H1 (cell line): ENCODE measurements around the gene FGB. TPM values are rescaled to one million over a fixed set of nuclear protein-coding genes. Genes with fewer than 3 reads are reported as not detected.

Source experiments
- CTCF ChIA-PET: fragments of 300-600 bp; sonication (Branson Sonifier 250); formaldehyde crosslinking; loops from one replicate; lab custom pipeline; 2021; ENCODE audit not compliant: partially characterized antibody; lab: Charles Lee
- POLR2A ChIA-PET: fragments of 300-600 bp; sonication (Branson Sonifier 250); formaldehyde crosslinking; loops from one replicate; lab custom pipeline; 2021; ENCODE audit warnings: inconsistent platforms; ENCODE audit not compliant: partially characterized antibody; lab: Charles Lee
- DNase-seq, 2 experiments: peaks; one replicate each; pipeline versions ENCODE4 v3.0.0 to v3.0.0-alpha.2; 2010 to 2022; ENCODE audit warnings: low spot score in 2 of 2, low read depth in 1 of 2, mixed read lengths in 1 of 2
- FAIRE-seq: peaks from 2 replicates; lab custom pipeline; 2011; peaks lifted over from hg19 to GRCh38; lab: Jason Lieb, UNC
- H2AFZ ChIP-seq: 2 replicates; pipeline ENCODE4 v1.8.1; 2012; ENCODE audit warnings: low read length, inconsistent platforms
- H2AK5ac ChIP-seq: 2 replicates; pipeline ENCODE4 v1.6.1; 2013; ENCODE audit warnings: low read depth, low read length
- H2BK120ac ChIP-seq: replicated peaks from 2 replicates; pipeline ENCODE3; 2013; ENCODE audit warnings: low read depth, low read length, inconsistent platforms
- H2BK12ac ChIP-seq: 2 replicates; pipeline ENCODE4 v1.6.1; 2013; ENCODE audit warnings: low read depth, low read length
- H2BK15ac ChIP-seq: 2 replicates; pipeline ENCODE4 v1.6.1; 2013; ENCODE audit warnings: low read length
- H2BK20ac ChIP-seq: 2 replicates; pipeline ENCODE4 v1.6.1; 2013; ENCODE audit warnings: low read length
- H2BK5ac ChIP-seq: 2 replicates; pipeline ENCODE4 v1.6.1; 2013; ENCODE audit warnings: low read depth, low read length
- H3K14ac ChIP-seq: 2 replicates; pipeline ENCODE4 v1.6.1; 2013; ENCODE audit warnings: inconsistent platforms; ENCODE audit not compliant: insufficient read length
- H3K18ac ChIP-seq: 2 replicates; pipeline ENCODE4 v1.6.1; 2013; ENCODE audit warnings: low read length; ENCODE audit errors: extremely low read depth
- H3K23ac ChIP-seq: 2 replicates; pipeline ENCODE4 v1.6.1; 2013; ENCODE audit warnings: inconsistent platforms; ENCODE audit not compliant: insufficient read length
- H3K23me2 ChIP-seq: 2 replicates; pipeline ENCODE4 v1.6.1; 2013; ENCODE audit warnings: low read depth, low read length
- H3K27ac ChIP-seq: 2 replicates; pipeline ENCODE4 v1.6.1; 2011; ENCODE audit warnings: low read depth, low read length, inconsistent platforms
- H3K27me3 ChIP-seq, 4 experiments: replicated peaks in 1 of 4; 1 replicate in 1 of 4; 2 replicates in 3 of 4; pipeline versions ENCODE4 v1.6.1 to v1.8.1; 2011 to 2013; ENCODE audit warnings: low read length in 3 of 4, mild to moderate bottlenecking in 3 of 4, inconsistent platforms in 2 of 4, mixed read lengths in 2 of 4, moderate library complexity in 1 of 4; ENCODE audit not compliant: control insufficient read depth in 3 of 4, insufficient read depth in 3 of 4; ENCODE audit errors: extremely low read depth in 1 of 4
- H3K36me3 ChIP-seq, 4 experiments: 2 replicates each; pipeline versions ENCODE4 v1.6.1 to v1.8.1; 2011 to 2013; ENCODE audit warnings: mild to moderate bottlenecking in 4 of 4, low read length in 3 of 4, moderate library complexity in 2 of 4, control low read depth in 1 of 4, inconsistent platforms in 1 of 4; ENCODE audit not compliant: insufficient read depth in 4 of 4, control insufficient read depth in 2 of 4
- H3K4ac ChIP-seq: replicated peaks from 2 replicates; pipeline ENCODE3; 2013; ENCODE audit warnings: low read length, low read depth, mixed read lengths, inconsistent platforms; ENCODE audit not compliant: insufficient read length
- H3K4me1 ChIP-seq, 4 experiments: replicated peaks in 1 of 4; 1 replicate in 1 of 4; 2 replicates in 3 of 4; pipeline versions ENCODE4 v1.6.1 to v1.8.1; 2011 to 2013; ENCODE audit warnings: low read length in 3 of 4, inconsistent platforms in 2 of 4, mixed read lengths in 1 of 4; ENCODE audit not compliant: insufficient read depth in 4 of 4, control insufficient read depth in 3 of 4
- H3K4me2 ChIP-seq, 2 experiments: 2 replicates each; pipeline versions ENCODE4 v1.6.1 to v1.8.1; 2011 to 2013; ENCODE audit warnings: low read depth in 2 of 2, low read length in 2 of 2, control low read depth in 1 of 2, inconsistent platforms in 1 of 2, mild to moderate bottlenecking in 1 of 2; ENCODE audit not compliant: insufficient read depth in 1 of 2
- H3K4me3 ChIP-seq, 4 experiments: fragments of 200-600, 300-600 bp in 1 of 4; sonication (generic), shearing (Covaris generic), sonication (Bioruptor Twin) in 1 of 4; 2 replicates each; pipeline versions ENCODE4 v1.5.1 to v1.8.1; 2011 to 2016; ENCODE audit warnings: low read length in 4 of 4, low read depth in 3 of 4, control low read depth in 2 of 4, inconsistent platforms in 2 of 4, mild to moderate bottlenecking in 2 of 4, mixed read lengths in 1 of 4, moderate library complexity in 1 of 4; ENCODE audit not compliant: insufficient read depth in 2 of 4; ENCODE audit errors: extremely low read depth in 1 of 4
- H3K56ac ChIP-seq: replicated peaks from 2 replicates; pipeline ENCODE3; 2013; ENCODE audit warnings: low read depth, mild to moderate bottlenecking, mixed read lengths, low read length, inconsistent platforms; ENCODE audit not compliant: insufficient read length
- H3K79me1 ChIP-seq: 2 replicates; pipeline ENCODE4 v1.6.1; 2013; ENCODE audit warnings: low read depth, low read length, control low read depth
- H3K79me2 ChIP-seq, 2 experiments: 2 replicates each; pipeline versions ENCODE4 v1.6.1 to v1.8.1; 2012 to 2013; ENCODE audit warnings: low read length in 2 of 2, mild to moderate bottlenecking in 2 of 2, inconsistent platforms in 1 of 2; ENCODE audit not compliant: insufficient read depth in 2 of 2, control insufficient read depth in 1 of 2
- H3K9ac ChIP-seq, 4 experiments: replicated peaks in 1 of 4; 1 replicate in 1 of 4; 2 replicates in 3 of 4; pipeline versions ENCODE4 v1.6.1 to v1.8.1; 2011 to 2013; ENCODE audit warnings: low read depth in 3 of 4, low read length in 3 of 4, control low read depth in 2 of 4, mild to moderate bottlenecking in 2 of 4, moderate library complexity in 2 of 4, inconsistent platforms in 1 of 4; ENCODE audit errors: extremely low read depth in 1 of 4
- H3K9me3 ChIP-seq, 2 experiments: 2 replicates each; pipeline versions ENCODE4 v1.6.1 to v1.8.1; 2012 to 2013; ENCODE audit warnings: mild to moderate bottlenecking in 2 of 2, moderate library complexity in 2 of 2, control low read depth in 1 of 2, inconsistent platforms in 1 of 2, low read depth in 1 of 2, low read length in 1 of 2, mixed read lengths in 1 of 2; ENCODE audit not compliant: insufficient read depth in 2 of 2
- H4K20me1 ChIP-seq, 2 experiments: replicated peaks in 1 of 2; 2 replicates each; pipeline versions ENCODE3 to v1.8.1; 2011 to 2013; ENCODE audit warnings: inconsistent platforms in 2 of 2, low read length in 2 of 2, mild to moderate bottlenecking in 1 of 2; ENCODE audit not compliant: insufficient read depth in 2 of 2, control insufficient read depth in 1 of 2
- H4K5ac ChIP-seq: 2 replicates; pipeline ENCODE4 v1.6.1; 2013; ENCODE audit warnings: low read length, low read depth, mixed read lengths, inconsistent platforms; ENCODE audit not compliant: insufficient read length
- H4K8ac ChIP-seq: 2 replicates; pipeline ENCODE4 v1.8.0; 2013; ENCODE audit warnings: mild to moderate bottlenecking, moderate library complexity, low read length, inconsistent platforms; ENCODE audit not compliant: insufficient read depth; ENCODE audit errors: extremely low read depth
- H4K91ac ChIP-seq: replicated peaks from 2 replicates; pipeline ENCODE3; 2013; ENCODE audit warnings: low read length, mixed read lengths, inconsistent platforms; ENCODE audit not compliant: insufficient read length
- CHD1 ChIP-seq: IDR thresholded peaks from 2 replicates; pipeline ENCODE4 v1.6.1; 2012; ENCODE audit warnings: low read depth, low read length, improper control_type of control experiment
- EZH2 ChIP-seq: fragments of 200-600 bp; sonication (generic); IDR thresholded peaks from 2 replicates; pipeline ENCODE4 v1.7.1; 2012; ENCODE audit warnings: low read depth, mild to moderate bottlenecking, moderate library complexity, low read length, inconsistent platforms; ENCODE audit not compliant: severe bottlenecking
- HDAC2 ChIP-seq, 2 experiments: fragments of 300-600 bp in 1 of 2; sonication (generic) in 1 of 2; IDR thresholded peaks; 2 replicates each; pipeline ENCODE4 v1.6.1; 2011 to 2012; ENCODE audit warnings: low read depth in 2 of 2, low read length in 2 of 2, mild to moderate bottlenecking in 2 of 2, moderate library complexity in 2 of 2, borderline replicate concordance in 1 of 2, inconsistent platforms in 1 of 2
- KDM5A ChIP-seq: fragments of 200-600 bp; IDR thresholded peaks from 2 replicates; pipeline ENCODE4 v1.7.1; 2012; ENCODE audit warnings: mild to moderate bottlenecking, low read length, inconsistent platforms, mixed read lengths
- RBBP5 ChIP-seq: IDR thresholded peaks from 2 replicates; pipeline ENCODE4 v1.7.1; 2012; ENCODE audit warnings: low read depth, mild to moderate bottlenecking, inconsistent platforms, low read length, moderate library complexity, borderline replicate concordance
- SAP30 ChIP-seq: fragments of 300-600 bp; sonication (generic); IDR thresholded peaks from 2 replicates; pipeline ENCODE4 v1.7.1; 2012; ENCODE audit warnings: low read length, moderate library complexity, mild to moderate bottlenecking, inconsistent platforms; ENCODE audit not compliant: insufficient read depth, insufficient replicate concordance
- TEAD4 ChIP-seq: IDR thresholded peaks from 2 replicates; pipeline ENCODE4 v1.6.1; 2012; ENCODE audit warnings: low read depth, low read length, inconsistent platforms, mixed read lengths
- WGBS, 2 experiments: shearing (Covaris generic) in 1 of 2; methylation state at CpG; one replicate each; pipeline versions ENCODE4 v1.1.6 to v1.1.7; 2013 to 2015; ENCODE audit warnings: low lambda C conversion rate in 2 of 2, mixed read lengths in 2 of 2, inconsistent platforms in 1 of 2, low coverage in 1 of 2, missing lambda C conversion rate in 1 of 2; ENCODE audit not compliant: insufficient replicate concordance in 2 of 2, insufficient coverage in 1 of 2, insufficient read length in 1 of 2; ENCODE audit errors: extremely low coverage in 1 of 2, missing lambda C conversion rate in 1 of 2; 5-methylcytosine and 5-hydroxymethylcytosine counted together
- polyA plus RNA-seq, 7 experiments: library from polyadenylated mRNA; depleted of rRNA in 3 of 7; stranded (reverse) in 5 of 7; unstranded in 2 of 7; fragments of >200 nt in 5 of 7; fragments of 200-250 nt in 2 of 7; gene quantifications; 1 replicate in 5 of 7; 2 replicates in 1 of 7; 4 replicates in 1 of 7; pipeline versions ENCODE4 v1.2.1 to v1.2.3, GENCODE V29; 2011 to 2013; ENCODE audit warnings: missing spikeins in 2 of 7, mixed read lengths in 2 of 7
- total RNA-seq: library from RNA; stranded (reverse); fragmentation: NEBNext Ultra II Directional; extraction: Animal tissue kit (Norgen Biotek cat#: 25700); gene quantifications from 2 replicates; pipeline ENCODE4 v1.2.1, GENCODE V29; 2021

FGB gene
- total and polyA plus RNA-seq, 2 of the 8 experiments (the other 6 are each of a cell fraction or from before 2014, with no cell fraction given), result not detected

GRCh38 chr4:154542271-154542879 lies 20.4 kb upstream of the FGB start:
- Histone ChIP-seq H3K9ac (no peak overlapping the region), H2BK5ac (no peak overlapping the region)
- TF ChIP-seq HDAC2 (IDR thresholded peaks at IDR 0.05; ENCODE audit: borderline replicate concordance in 1 of 2, low read depth in 2 of 2, low read length in 2 of 2), result no peak
- no peak for TF ChIP-seq RBBP5
- no peak for TF ChIP-seq SAP30
- TF ChIP-seq KDM5A, result no peak
- no peak for TF ChIP-seq TEAD4
- no peak for TF ChIP-seq EZH2
- no peak for TF ChIP-seq CHD1

More at GRCh38 chr4:154542271-154542879, 20.4 kb upstream of the FGB start:
- Histone ChIP-seq H3K79me1 (no peaks in the 10 kb centered on the region), H4K20me1 (no peaks in the 10 kb centered on the region), H3K79me2 (0 out of 4 replicates have a peak, but pooled peaks cover 0 to under 1% of the 10 kb centered on the region in 2 experiments), H3K4me3 (no peak overlapping the region), H3K36me3 (peaks cover 13 to 95% (median 66%) of the 10 kb centered on the region in 4 experiments), H2BK120ac (no peak overlapping the region), H4K91ac (no peak overlapping the region), H3K4me1 (no peaks in the 10 kb centered on the region), H2BK20ac (no peak overlapping the region), H3K27me3 (no peaks in the 10 kb centered on the region), H3K4ac (no peak overlapping the region), H3K9me3 (no peaks in the 10 kb centered on the region), H3K4me2 (no peak overlapping the region), H3K56ac (no peak overlapping the region), H3K23me2 (no peaks in the 10 kb centered on the region), H4K5ac (no peak overlapping the region), H3K14ac (no peak overlapping the region), H3K23ac (no peak overlapping the region), H2AFZ (no peak overlapping the region), H2AK5ac (no peak overlapping the region), H3K27ac (no peak overlapping the region), H4K8ac (no peak overlapping the region), H2BK15ac (no peak overlapping the region), H2BK12ac (no peak overlapping the region), H3K18ac (no peak overlapping the region)
- no peak for FAIRE-seq
- no peak for DNase-seq
- 89% methylated on average over 4 of the region's 4 CpGs; no CpG with 5 or more reads in 1 of the 2 experiments for WGBS, 2 experiments
- POLR2A ChIA-PET, result no interaction called here
- CTCF ChIA-PET, result interaction anchor here (1.3 to 2.0 kb wide), 3 partner anchors 12 to 36 kb away, joined by 3 to 6 read pairs (median 6); no protein-coding TSS in a partner anchor
